SW 1271 (cell line): ENCODE results near the gene FKBP2.

Experiments used
- DNase-seq, 2 experiments: peaks; one replicate each; lab custom pipeline; 2025; lab: John Stamatoyannopoulos, UW

Gene FKBP2

DNA sequence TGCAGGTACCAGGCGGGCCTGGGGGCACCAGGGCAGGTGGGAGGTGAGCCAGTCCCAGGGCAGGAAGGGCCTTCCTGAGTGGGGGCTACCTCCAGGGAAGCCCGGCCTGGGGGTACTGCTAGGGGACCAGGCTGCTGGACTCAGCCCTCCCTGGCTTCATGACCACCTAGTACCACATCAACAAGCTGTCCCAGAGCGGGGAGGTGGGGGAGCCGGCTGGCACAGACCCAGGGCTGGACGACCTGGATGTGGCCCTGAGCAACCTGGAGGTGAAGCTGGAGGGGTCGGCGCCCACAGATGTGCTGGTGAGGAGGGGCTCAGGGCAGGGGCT lies 21.6 kb upstream of the FKBP2 start:
- no peak for DNase-seq

- DNase-seq: no peak
These were observed 21.1 kb upstream of the FKBP2 start for GRCh38 chr11:64219755-64220154.

DNA sequence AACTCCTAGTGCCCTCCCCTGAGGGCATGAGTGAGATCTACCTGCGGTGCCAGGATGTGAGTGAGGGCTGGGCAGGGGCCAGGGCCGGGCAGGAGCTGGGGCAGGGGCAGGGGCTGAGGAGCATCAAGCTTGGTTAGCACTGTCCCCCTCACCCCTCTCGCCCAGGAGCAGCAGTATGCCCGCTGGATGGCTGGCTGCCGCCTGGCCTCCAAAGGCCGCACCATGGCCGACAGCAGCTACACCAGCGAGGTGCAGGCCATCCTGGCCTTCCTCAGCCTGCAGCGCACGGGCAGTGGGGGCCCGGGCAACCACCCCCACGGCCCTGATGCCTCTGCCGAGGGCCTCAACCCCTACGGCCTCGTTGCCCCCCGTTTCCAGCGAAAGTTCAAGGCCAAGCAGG lies 20.6 kb upstream of the FKBP2 start:
- DNase-seq: no peak

- no peak for DNase-seq
These were observed 20.1 kb upstream of the FKBP2 start for GRCh38 chr11:64220798-64221197.

- no peak for DNase-seq
These were observed 18.3 kb upstream of the FKBP2 start for GRCh38 chr11:64222651-64223000.

GRCh38 chr11:64223001-64223651 lies 17.8 kb upstream of the FKBP2 start:
- DNase-seq: no peak

DNA sequence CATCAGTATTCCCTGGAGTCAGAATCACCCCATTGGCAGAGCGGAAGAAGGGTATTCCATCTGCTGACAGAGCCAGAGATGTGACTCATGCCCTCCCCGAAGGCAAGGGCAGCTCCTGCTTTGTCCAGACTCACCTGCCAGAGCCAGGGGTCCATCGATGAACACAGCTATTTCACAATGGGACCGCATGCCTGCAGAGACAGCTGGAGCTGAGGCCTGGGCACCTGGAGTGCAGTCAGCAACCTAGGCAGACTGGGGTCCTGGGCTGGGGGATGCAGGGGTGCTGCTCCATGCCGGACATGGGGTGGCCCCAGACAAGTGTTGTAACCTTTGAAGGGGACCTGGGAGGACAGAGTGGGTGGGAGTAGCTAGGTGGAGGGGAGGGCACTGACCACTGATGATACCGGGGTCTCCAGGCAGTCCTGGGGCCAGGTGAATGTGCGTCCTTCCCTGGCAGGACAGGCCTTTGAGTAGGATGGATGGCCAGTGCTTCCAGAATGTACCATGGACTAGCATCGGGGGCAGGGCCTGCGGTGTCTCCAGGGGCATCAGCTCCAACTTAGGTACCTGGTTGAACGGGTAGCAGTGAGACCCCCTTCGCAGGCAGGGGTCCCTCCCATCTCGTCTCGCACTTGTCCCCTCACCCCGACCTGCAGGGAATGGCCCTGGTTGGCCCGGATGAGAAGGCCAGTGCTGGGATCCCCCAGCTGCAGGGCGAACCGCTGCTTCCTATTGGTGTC lies 16.6 kb upstream of the FKBP2 start:
- DNase-seq: no peak

- no peak for DNase-seq
These were observed 15.8 kb upstream of the FKBP2 start for GRCh38 chr11:64224891-64225607.

DNA sequence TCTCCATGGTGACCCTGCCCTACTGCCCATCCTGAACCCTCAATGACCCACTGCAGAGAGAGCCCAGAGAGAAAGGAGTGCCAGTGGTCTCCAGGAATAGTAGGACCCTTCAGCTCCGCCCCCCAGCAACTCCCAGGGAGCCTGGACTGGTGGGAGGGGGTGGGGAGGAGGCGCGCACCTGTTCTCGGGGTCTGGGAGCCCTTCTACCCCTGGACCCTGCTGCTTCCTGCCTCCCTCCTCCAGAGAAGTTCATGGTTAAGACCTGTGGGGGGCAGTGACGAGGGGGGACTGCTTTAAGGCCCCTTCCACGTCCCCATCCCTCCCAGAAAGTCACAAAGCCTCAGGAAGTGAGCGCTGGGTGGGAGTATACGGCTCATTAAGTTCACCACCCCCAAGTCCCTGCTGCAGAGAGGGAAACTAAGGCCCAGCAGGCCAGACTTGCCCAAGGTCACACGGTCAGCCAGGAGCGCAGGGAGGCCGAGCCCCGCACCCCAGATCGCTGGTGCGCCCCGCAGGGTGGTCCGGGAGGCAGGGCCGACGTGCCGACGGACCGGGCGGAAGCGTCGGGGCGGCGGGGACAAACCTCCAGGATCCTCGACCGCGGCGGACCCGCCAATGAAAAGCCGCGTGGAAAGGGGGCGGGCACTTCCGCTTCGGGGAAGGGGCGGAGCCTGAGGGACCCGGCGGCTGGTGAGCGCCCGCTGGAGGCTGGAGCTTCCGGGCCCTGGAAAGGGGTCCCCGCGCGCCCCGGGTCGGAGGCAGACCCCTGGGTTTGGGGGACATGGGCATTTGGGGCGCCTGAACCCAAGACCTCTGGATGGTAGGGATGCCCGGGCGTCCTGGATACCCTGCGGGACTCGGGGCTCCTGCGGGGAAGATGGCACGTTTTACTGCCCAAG lies 15.0 kb upstream of the FKBP2 start, which contains the start of the genes NUDT22 and TRPT1:
NUDT22 (plus strand) TSS at position 667 of the 899 bp plus-strand sequence. CDS start 379 bp downstream, outside the sequence.
TRPT1 (minus strand) TSS at position 579 of the 899 bp plus-strand sequence; CDS start at position 253, 326 bp downstream.
- DNase-seq: peak; percentile 48 to 75

DNA sequence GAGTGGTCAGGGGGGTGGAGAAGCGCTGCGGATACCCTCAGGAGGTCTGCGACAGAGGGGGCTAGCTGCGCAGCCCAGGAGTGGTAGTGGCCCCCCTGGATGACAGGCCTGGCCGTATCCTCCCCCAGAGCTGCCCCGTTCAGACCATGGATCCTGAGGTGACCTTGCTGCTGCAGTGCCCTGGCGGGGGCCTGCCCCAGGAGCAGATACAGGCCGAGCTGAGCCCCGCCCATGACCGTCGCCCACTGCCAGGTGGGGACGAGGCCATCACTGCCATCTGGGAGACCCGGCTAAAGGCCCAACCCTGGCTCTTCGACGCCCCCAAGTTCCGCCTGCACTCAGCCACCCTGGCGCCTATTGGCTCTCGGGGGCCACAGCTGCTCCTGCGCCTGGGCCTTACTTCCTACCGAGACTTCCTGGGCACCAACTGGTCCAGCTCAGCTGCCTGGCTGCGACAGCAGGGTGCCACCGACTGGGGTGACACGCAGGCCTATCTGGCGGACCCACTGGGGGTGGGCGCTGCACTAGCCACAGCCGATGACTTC lies 14.3 kb upstream of the FKBP2 start:
- DNase-seq: peak; percentile 44 to 58

DNA sequence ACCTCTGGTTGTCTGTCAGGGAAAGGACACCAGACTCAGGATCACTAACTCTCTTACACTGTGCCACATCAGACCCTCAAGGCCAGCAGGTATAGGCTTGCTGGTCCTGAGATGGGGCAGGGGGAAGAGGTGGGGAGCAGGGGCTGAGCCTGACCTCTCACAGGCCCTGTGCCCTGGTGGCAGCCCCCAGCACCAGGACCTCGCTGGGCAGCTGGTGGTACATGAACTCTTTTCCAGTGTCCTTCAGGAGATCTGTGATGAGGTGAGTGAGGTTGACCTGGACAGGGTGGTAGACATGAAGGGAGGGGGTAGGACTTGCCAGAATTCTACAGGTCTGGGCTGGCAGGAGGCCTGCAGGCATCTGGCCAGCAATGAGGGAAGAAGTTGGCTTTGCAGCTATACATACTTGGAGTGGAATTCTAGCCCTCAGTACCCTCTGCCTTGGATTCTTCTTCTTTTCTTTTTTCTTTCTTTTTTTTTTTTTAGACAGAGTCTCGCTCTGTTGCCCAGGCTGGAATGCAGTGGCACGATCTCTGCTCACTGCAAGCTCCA lies 13.4 kb upstream of the FKBP2 start:
- no peak for DNase-seq

DNA sequence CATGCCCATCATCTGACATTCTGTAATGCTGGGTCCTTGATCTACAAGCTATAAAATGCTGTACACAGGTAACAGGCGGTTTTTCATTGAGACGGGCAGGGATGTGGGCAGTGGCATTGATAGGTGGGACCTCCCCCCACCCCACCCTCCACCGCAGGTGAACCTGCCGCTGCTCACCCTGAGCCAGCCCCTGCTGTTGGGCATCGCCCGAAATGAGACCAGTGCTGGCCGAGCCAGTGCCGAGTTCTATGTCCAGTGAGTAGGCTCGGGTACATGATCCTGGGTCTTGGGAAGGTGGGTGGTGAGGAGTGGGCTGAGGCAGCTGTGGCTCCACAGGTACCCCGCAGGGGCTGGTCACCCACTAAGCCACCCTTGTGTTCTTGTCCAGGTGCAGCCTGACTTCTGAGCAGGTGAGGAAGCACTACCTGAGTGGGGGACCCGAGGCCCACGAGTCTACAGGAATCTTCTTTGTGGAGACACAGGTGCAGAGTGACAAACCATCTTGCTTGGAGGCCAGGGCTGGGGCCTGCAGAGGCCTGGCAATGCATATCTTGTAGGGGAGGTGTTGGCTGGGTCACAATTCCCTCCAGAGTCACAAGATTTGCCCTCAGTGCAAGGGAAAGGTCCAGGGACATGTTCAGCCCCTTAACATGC lies 11.7 kb upstream of the FKBP2 start:
- no peak for DNase-seq

GRCh38 chr11:64229744-64230170 lies 11.1 kb upstream of the FKBP2 start:
- no peak for DNase-seq

DNA sequence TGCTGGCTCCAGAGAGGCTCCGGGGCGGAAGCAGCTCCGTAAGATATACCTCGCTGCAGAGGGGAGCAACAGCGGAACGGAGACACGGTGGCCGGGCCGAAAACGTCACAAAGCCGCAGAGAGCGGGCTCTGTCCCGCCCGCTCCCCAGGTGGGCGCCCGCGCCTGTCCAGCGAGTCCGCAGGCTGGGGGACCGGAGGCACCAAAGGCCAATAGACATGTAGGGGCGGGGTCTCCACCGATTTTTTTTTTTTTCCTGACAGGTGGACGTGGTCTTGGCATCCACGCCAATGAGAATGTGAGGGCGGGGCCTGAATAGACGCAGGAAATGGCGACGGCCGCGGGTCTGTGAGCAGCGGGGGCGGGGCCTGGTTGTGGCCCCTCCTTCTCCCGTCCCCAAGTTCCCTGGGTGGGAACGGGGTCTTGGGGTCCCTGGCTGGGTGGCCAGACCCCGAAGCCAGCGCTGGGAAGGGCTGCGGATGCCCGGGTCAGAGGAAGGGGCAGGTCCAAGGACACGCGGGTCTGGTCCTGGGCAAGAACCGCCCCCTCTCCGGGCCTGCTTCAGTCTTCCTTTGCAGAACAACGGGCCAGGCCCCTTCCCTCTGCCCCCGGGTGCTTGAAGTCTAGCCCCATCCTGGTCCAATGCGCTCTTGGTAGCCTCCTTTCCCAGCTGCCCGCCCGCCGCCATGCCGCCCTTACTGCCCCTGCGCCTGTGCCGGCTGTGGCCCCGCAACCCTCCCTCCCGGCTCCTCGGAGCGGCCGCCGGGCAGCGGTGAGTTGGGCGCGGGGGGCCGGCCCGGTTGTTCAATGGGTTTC lies 10.5 kb upstream of the FKBP2 start, which contains the start of gene DNAJC4:
DNAJC4 (plus strand) TSS at position 378 of the 814 bp plus-strand sequence; CDS start at position 685, 307 bp downstream.
- DNase-seq: peak; percentile 86 to 87

DNA sequence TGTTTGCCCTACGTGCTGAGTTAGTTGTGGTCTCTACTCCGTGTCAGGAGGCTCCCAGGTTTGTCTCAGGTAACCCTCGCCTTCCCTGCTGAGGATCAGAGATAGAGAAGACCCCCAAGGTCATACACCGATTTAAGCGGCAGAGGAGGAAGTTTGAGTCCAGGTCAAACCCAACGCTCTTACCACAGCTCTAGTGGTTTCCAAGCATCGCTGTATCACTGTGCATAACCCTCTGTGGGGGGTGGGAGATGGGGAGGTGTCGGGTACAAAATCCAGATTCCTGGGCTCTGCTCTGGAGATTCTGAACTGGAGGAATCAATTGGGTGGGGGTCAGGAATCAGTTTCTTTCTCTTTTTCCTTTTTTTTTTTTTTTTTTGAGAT lies 9.9 kb upstream of the FKBP2 start:
- no peak for DNase-seq

GRCh38 chr11:64231546-64231945 lies 9.3 kb upstream of the FKBP2 start:
- DNase-seq: no peak

GRCh38 chr11:64232182-64232966 lies 8.5 kb upstream of the FKBP2 start:
- DNase-seq: no peak

GRCh38 chr11:64232967-64233315 lies 8.0 kb upstream of the FKBP2 start:
- no peak for DNase-seq
